Rectal smooth muscle tissue (tissue), 1 donor: ENCODE results near the gene PRRX1.

Source experiments
- H3K27ac ChIP-seq: one replicate; pipeline ENCODE4 v1.7.0; 2013; ENCODE audit warnings: low read depth, low read length, inconsistent platforms
- H3K27me3 ChIP-seq: one replicate; pipeline ENCODE4 v1.7.0; 2013; ENCODE audit warnings: low read length; ENCODE audit not compliant: control insufficient read depth, insufficient read depth
- H3K36me3 ChIP-seq: one replicate; pipeline ENCODE4 v1.7.0; 2013; ENCODE audit warnings: low read length; ENCODE audit not compliant: control insufficient read depth, insufficient read depth
- H3K4me1 ChIP-seq: one replicate; pipeline ENCODE4 v1.7.0; 2013; ENCODE audit warnings: low read length; ENCODE audit not compliant: control insufficient read depth, insufficient read depth
- H3K4me3 ChIP-seq: one replicate; pipeline ENCODE4 v1.7.0; 2013; ENCODE audit warnings: low read length
- H3K9ac ChIP-seq: one replicate; pipeline ENCODE4 v1.7.0; 2013; ENCODE audit warnings: low read length

Gene PRRX1

GRCh38 chr1:170682809-170683208 is 18.9 kb downstream of the PRRX1 start:
- Histone ChIP-seq H3K36me3 (no peaks in the 10 kb centered on the region), H3K4me1 (no peaks in the 10 kb centered on the region), H3K4me3 (no peak overlapping the region), H3K27me3 (no peaks in the 10 kb centered on the region), H3K27ac (no peak overlapping the region), H3K9ac (no peak overlapping the region)

GRCh38 chr1:170685166-170685565 is 21.2 kb downstream of the PRRX1 start:
- Histone ChIP-seq H3K4me3 (no peak overlapping the region), H3K4me1 (no peaks in the 10 kb centered on the region), H3K36me3 (no peaks in the 10 kb centered on the region), H3K27me3 (no peaks in the 10 kb centered on the region), H3K9ac (no peak overlapping the region), H3K27ac (no peak overlapping the region)

GRCh38 chr1:170686291-170686690 is 22.4 kb downstream of the PRRX1 start:
- H3K4me3 ChIP-seq = no peak overlapping the region
- H3K9ac ChIP-seq = no peak overlapping the region
- no peak overlapping the region for H3K27ac ChIP-seq
- H3K27me3 ChIP-seq = no peaks in the 10 kb centered on the region
- H3K4me1 ChIP-seq = no peaks in the 10 kb centered on the region
- no peaks in the 10 kb centered on the region for H3K36me3 ChIP-seq

- Histone ChIP-seq H3K36me3 (no peaks in the 10 kb centered on the region), H3K27me3 (no peaks in the 10 kb centered on the region), H3K4me3 (no peak overlapping the region), H3K27ac (no peak overlapping the region), H3K4me1 (no peaks in the 10 kb centered on the region), H3K9ac (no peak overlapping the region)
These were observed 23.7 kb downstream of the PRRX1 start for GRCh38 chr1:170687621-170688020.

- no peaks in the 10 kb centered on the region for H3K27me3 ChIP-seq
- H3K4me3 ChIP-seq = no peak overlapping the region
- H3K27ac ChIP-seq = no peak overlapping the region
- no peaks in the 10 kb centered on the region for H3K36me3 ChIP-seq
- no peak overlapping the region for H3K9ac ChIP-seq
- no peaks in the 10 kb centered on the region for H3K4me1 ChIP-seq
These were observed 27.3 kb downstream of the PRRX1 start for GRCh38 chr1:170691258-170691657.

- H3K4me3 ChIP-seq = no peak overlapping the region
- H3K27ac ChIP-seq = no peak overlapping the region
These were observed 29.1 kb downstream of the PRRX1 start for GRCh38 chr1:170692866-170693575.

GRCh38 chr1:170694172-170694926 is 30.4 kb downstream of the PRRX1 start:
- H3K27me3 ChIP-seq = no peaks in the 10 kb centered on the region
- H3K27ac ChIP-seq = no peak overlapping the region
- H3K36me3 ChIP-seq = no peaks in the 10 kb centered on the region
- no peak overlapping the region for H3K9ac ChIP-seq
- no peaks in the 10 kb centered on the region for H3K4me1 ChIP-seq
- H3K4me3 ChIP-seq = no peak overlapping the region

More at GRCh38 chr1:170692866-170693575, 29.1 kb downstream of the PRRX1 start:
- H3K27me3 ChIP-seq = no peaks in the 10 kb centered on the region
- H3K4me1 ChIP-seq = no peaks in the 10 kb centered on the region
- no peak overlapping the region for H3K9ac ChIP-seq
- no peaks in the 10 kb centered on the region for H3K36me3 ChIP-seq

GRCh38 chr1:170695955-170696590 is 32.1 kb downstream of the PRRX1 start:
- no peak overlapping the region for H3K27ac ChIP-seq
- H3K4me1 ChIP-seq = no peaks in the 10 kb centered on the region
- no peak overlapping the region for H3K4me3 ChIP-seq

GRCh38 chr1:170696591-170697290 is 32.8 kb downstream of the PRRX1 start:
- H3K4me1 ChIP-seq = no peaks in the 10 kb centered on the region
- H3K9ac ChIP-seq = no peak overlapping the region
- H3K36me3 ChIP-seq = no peaks in the 10 kb centered on the region
- no peaks in the 10 kb centered on the region for H3K27me3 ChIP-seq
- no peak overlapping the region for H3K27ac ChIP-seq
- no peak overlapping the region for H3K4me3 ChIP-seq

More at GRCh38 chr1:170695955-170696590, 32.1 kb downstream of the PRRX1 start:
- Histone ChIP-seq H3K27me3 (no peaks in the 10 kb centered on the region), H3K9ac (no peak overlapping the region), H3K36me3 (no peaks in the 10 kb centered on the region)

- Histone ChIP-seq H3K4me1 (no peaks in the 10 kb centered on the region), H3K9ac (no peak overlapping the region), H3K27ac (no peak overlapping the region), H3K4me3 (no peak overlapping the region), H3K36me3 (no peaks in the 10 kb centered on the region), H3K27me3 (no peaks in the 10 kb centered on the region)
These were observed 33.4 kb downstream of the PRRX1 start for GRCh38 chr1:170697316-170697715.

GRCh38 chr1:170698301-170699275 is 34.7 kb downstream of the PRRX1 start:
- no peak overlapping the region for H3K4me3 ChIP-seq
- H3K9ac ChIP-seq = no peak overlapping the region
- no peaks in the 10 kb centered on the region for H3K4me1 ChIP-seq
- H3K27me3 ChIP-seq = no peaks in the 10 kb centered on the region
- no peaks in the 10 kb centered on the region for H3K36me3 ChIP-seq
- no peak overlapping the region for H3K27ac ChIP-seq
